Measurements from ENCODE around the gene MIER2.
"Not testable (repeated sequence)": the region's sequence is repeated elsewhere in the genome, so short reads cannot be mapped to it uniquely, and the experiment has no call there.

The MIER2 gene

GRCh38 chr19:279231-279630, 65.4 kb downstream of the MIER2 start:
- no peak overlapping the region for H3K27ac ChIP-seq (ENCODE audit: low read depth, low read length)
- H3K4me1 ChIP-seq (ENCODE audit: insufficient read depth, low read length), result peaks cover 11% of the 10 kb centered on the region
- H3K9ac ChIP-seq (ENCODE audit: low read depth, low read length), result no peak overlapping the region
- H3K4me3 ChIP-seq (ENCODE audit: low read length), result no peak overlapping the region
- WGBS, result 96% methylated on average over 7 of the region's 8 CpGs
- no peaks in the 10 kb centered on the region for H3K9me3 ChIP-seq (ENCODE audit: insufficient read depth, low read depth, low read length)
- peaks cover 17% of the 10 kb centered on the region for H3K36me3 ChIP-seq (ENCODE audit: insufficient read depth, low read length)
- no peaks in the 10 kb centered on the region for H3K27me3 ChIP-seq (ENCODE audit: insufficient read depth, low read length)

- no peak overlapping the region for H3K4me3 ChIP-seq (ENCODE audit: low read length)
- H3K4me1 ChIP-seq (ENCODE audit: insufficient read depth, low read length), result peaks cover 11% of the 10 kb centered on the region
- 40% methylated on average over 21 of the region's 21 CpGs for WGBS
- no peaks in the 10 kb centered on the region for H3K27me3 ChIP-seq (ENCODE audit: insufficient read depth, low read length)
- no peak overlapping the region for H3K9ac ChIP-seq (ENCODE audit: low read depth, low read length)
- H3K27ac ChIP-seq (ENCODE audit: low read depth, low read length), result no peak overlapping the region
- no peaks in the 10 kb centered on the region for H3K9me3 ChIP-seq (ENCODE audit: insufficient read depth, low read depth, low read length)
- H3K36me3 ChIP-seq (ENCODE audit: insufficient read depth, low read length), result peaks cover 12% of the 10 kb centered on the region; the same call in 1 of the 2 replicates
These were observed 66.9 kb downstream of the MIER2 start for GRCh38 chr19:277581-278165.

GRCh38 chr19:277131-277530, 67.5 kb downstream of the MIER2 start:
- WGBS, result 81% methylated on average over 7 of the region's 7 CpGs
- H3K27me3 ChIP-seq (ENCODE audit: insufficient read depth, low read length), result no peaks in the 10 kb centered on the region

GRCh38 chr19:275958-276646, 68.5 kb downstream of the MIER2 start:
- Histone ChIP-seq H3K4me1 (ENCODE audit: insufficient read depth, low read length) (peaks cover 11% of the 10 kb centered on the region), H3K9me3 (ENCODE audit: insufficient read depth, low read depth, low read length) (no peaks in the 10 kb centered on the region), H3K4me3 (ENCODE audit: low read length) (no peak overlapping the region), H3K36me3 (ENCODE audit: insufficient read depth, low read length) (peaks cover 9% of the 10 kb centered on the region; the same call in 1 of the 2 replicates), H3K9ac (ENCODE audit: low read depth, low read length) (no peak overlapping the region), H3K27ac (ENCODE audit: low read depth, low read length) (no peak overlapping the region), H3K27me3 (ENCODE audit: insufficient read depth, low read length) (no peaks in the 10 kb centered on the region)
- WGBS, result 91% methylated on average over 19 of the region's 19 CpGs

More at GRCh38 chr19:277131-277530, 67.5 kb downstream of the MIER2 start:
- peaks cover 12% of the 10 kb centered on the region; the same call in 1 of the 2 replicates for H3K36me3 ChIP-seq (ENCODE audit: insufficient read depth, low read length)
- H3K4me1 ChIP-seq (ENCODE audit: insufficient read depth, low read length), result peaks cover 11% of the 10 kb centered on the region
- no peak overlapping the region for H3K9ac ChIP-seq (ENCODE audit: low read depth, low read length)
- H3K4me3 ChIP-seq (ENCODE audit: low read length), result no peak overlapping the region
- H3K9me3 ChIP-seq (ENCODE audit: insufficient read depth, low read depth, low read length), result no peaks in the 10 kb centered on the region
- no peak overlapping the region for H3K27ac ChIP-seq (ENCODE audit: low read depth, low read length)

GRCh38 chr19:275000-275399, 69.6 kb downstream of the MIER2 start:
- no peaks in the 10 kb centered on the region for H3K27me3 ChIP-seq (ENCODE audit: insufficient read depth, low read length)
- H3K27ac ChIP-seq (ENCODE audit: low read depth, low read length), result no peak overlapping the region
- H3K4me3 ChIP-seq (ENCODE audit: low read length), result no peak overlapping the region
- peaks cover 5% of the 10 kb centered on the region; the same call in 1 of the 2 replicates for H3K36me3 ChIP-seq (ENCODE audit: insufficient read depth, low read length)
- H3K4me1 ChIP-seq (ENCODE audit: insufficient read depth, low read length), result peaks cover 4% of the 10 kb centered on the region
- H3K9ac ChIP-seq (ENCODE audit: low read depth, low read length), result no peak overlapping the region
- WGBS, result 96% methylated on average over 9 of the region's 9 CpGs
- H3K9me3 ChIP-seq (ENCODE audit: insufficient read depth, low read depth, low read length), result no peaks in the 10 kb centered on the region

GRCh38 chr19:273393-273792, 71.2 kb downstream of the MIER2 start:
- H3K4me3 ChIP-seq (ENCODE audit: low read length), result no peak overlapping the region
- no peak overlapping the region for H3K9ac ChIP-seq (ENCODE audit: low read depth, low read length)
- H3K36me3 ChIP-seq (ENCODE audit: insufficient read depth, low read length), result no peaks in the 10 kb centered on the region
- peaks cover 4% of the 10 kb centered on the region for H3K4me1 ChIP-seq (ENCODE audit: insufficient read depth, low read length)
- no peaks in the 10 kb centered on the region for H3K9me3 ChIP-seq (ENCODE audit: insufficient read depth, low read depth, low read length)
- WGBS, result 94% methylated on average over 6 of the region's 6 CpGs
- peaks cover 2% of the 10 kb centered on the region; the same call in 1 of the 2 replicates for H3K27me3 ChIP-seq (ENCODE audit: insufficient read depth, low read length)
- H3K27ac ChIP-seq (ENCODE audit: low read depth, low read length), result no peak overlapping the region

GRCh38 chr19:271856-272255, 72.7 kb downstream of the MIER2 start:
- Histone ChIP-seq H3K36me3 (ENCODE audit: insufficient read depth, low read length) (no peaks in the 10 kb centered on the region), H3K4me1 (ENCODE audit: insufficient read depth, low read length) (peaks cover 4% of the 10 kb centered on the region; the same call in 1 of the 2 replicates), H3K27me3 (ENCODE audit: insufficient read depth, low read length) (peaks cover 16% of the 10 kb centered on the region), H3K9me3 (ENCODE audit: insufficient read depth, low read depth, low read length) (no peaks in the 10 kb centered on the region), H3K27ac (ENCODE audit: low read depth, low read length) (no peak overlapping the region), H3K9ac (ENCODE audit: low read depth, low read length) (no peak overlapping the region), H3K4me3 (ENCODE audit: low read length) (no peak overlapping the region)
- WGBS, result 94% methylated on average over 6 of the region's 6 CpGs

- 89% methylated on average over 12 of the region's 12 CpGs for WGBS
- not testable (repeated sequence) for H3K9me3 ChIP-seq (ENCODE audit: insufficient read depth, low read depth, low read length); H3K4me1 ChIP-seq (ENCODE audit: insufficient read depth, low read length); H3K4me3 ChIP-seq (ENCODE audit: low read length); H3K27ac ChIP-seq (ENCODE audit: low read depth, low read length); H3K9ac ChIP-seq (ENCODE audit: low read depth, low read length); H3K36me3 ChIP-seq (ENCODE audit: insufficient read depth, low read length)
- peaks cover 26% of the 10 kb centered on the region for H3K27me3 ChIP-seq (ENCODE audit: insufficient read depth, low read length)
These were observed 73.8 kb downstream of the MIER2 start for GRCh38 chr19:270766-271318.

- Histone ChIP-seq H3K27ac (ENCODE audit: low read depth, low read length) (no peak overlapping the region), H3K9ac (ENCODE audit: low read depth, low read length) (no peak overlapping the region), H3K4me1 (ENCODE audit: insufficient read depth, low read length) (peaks cover 7% of the 10 kb centered on the region; the same call in 1 of the 2 replicates), H3K27me3 (ENCODE audit: insufficient read depth, low read length) (peaks cover 39% of the 10 kb centered on the region), H3K9me3 (ENCODE audit: insufficient read depth, low read depth, low read length) (no peaks in the 10 kb centered on the region), H3K4me3 (ENCODE audit: low read length) (no peak overlapping the region), H3K36me3 (ENCODE audit: insufficient read depth, low read length) (no peaks in the 10 kb centered on the region)
These were observed 75.4 kb downstream of the MIER2 start for GRCh38 chr19:269241-269640.

GRCh38 chr19:262125-262524, 82.5 kb downstream of the MIER2 start:
- H3K4me1 ChIP-seq (ENCODE audit: insufficient read depth, low read length), result peaks cover 3% of the 10 kb centered on the region; the same call in 1 of the 2 replicates
- 67% methylated on average over 1 of the region's 1 CpG for WGBS
- H3K4me3 ChIP-seq (ENCODE audit: low read length), result no peak overlapping the region
- H3K27me3 ChIP-seq (ENCODE audit: insufficient read depth, low read length), result peaks cover 26% of the 10 kb centered on the region
- H3K27ac ChIP-seq (ENCODE audit: low read depth, low read length), result no peak overlapping the region
- H3K36me3 ChIP-seq (ENCODE audit: insufficient read depth, low read length), result no peaks in the 10 kb centered on the region
- no peak overlapping the region for H3K9ac ChIP-seq (ENCODE audit: low read depth, low read length)
- no peaks in the 10 kb centered on the region for H3K9me3 ChIP-seq (ENCODE audit: insufficient read depth, low read depth, low read length)

GRCh38 chr19:256804-257203, 87.8 kb downstream of the MIER2 start:
- 69% methylated on average over 3 of the region's 3 CpGs for WGBS
- H3K4me1 ChIP-seq (ENCODE audit: insufficient read depth, low read length); H3K9ac ChIP-seq (ENCODE audit: low read depth, low read length); H3K4me3 ChIP-seq (ENCODE audit: low read length); H3K9me3 ChIP-seq (ENCODE audit: insufficient read depth, low read depth, low read length); H3K27me3 ChIP-seq (ENCODE audit: insufficient read depth, low read length); H3K36me3 ChIP-seq (ENCODE audit: insufficient read depth, low read length); H3K27ac ChIP-seq (ENCODE audit: low read depth, low read length): not testable (repeated sequence)

Measured in HUES64 (cell line).